Myocyte (in vitro differentiated cells): ENCODE results near the gene GALNT8. TPM values are rescaled to one million over a fixed set of nuclear protein-coding genes. Genes with fewer than 3 reads are reported as not detected.

Experiments used
- total RNA-seq: library from RNA; depleted of rRNA; stranded (reverse); fragments of >200 nt; gene quantifications from 2 replicates; pipeline ENCODE4 v1.2.3, GENCODE V29; 2014

GALNT8 gene
- total RNA-seq, 1 donor from 2014 or later, result not detected

Other genes with a start within 250 kb of the GALNT8 start
- 2.2 and 3.4 TPM in 2 replicates for gene RAD51AP1, start 181.5 kb upstream of the GALNT8 start, total RNA-seq
- gene DYRK4, start 158.2 kb upstream of the GALNT8 start, total RNA-seq, result 42.9 and 46.3 TPM in 2 replicates
- 3.1 and 4.2 TPM in 2 replicates for gene AKAP3, start 71.3 kb upstream of the GALNT8 start, total RNA-seq
- gene NDUFA9, start 71.3 kb upstream of the GALNT8 start, total RNA-seq, result 89.4 and 99.4 TPM in 2 replicates
- gene KCNA1, start 189.5 kb downstream of the GALNT8 start, total RNA-seq, result 0.13 TPM in 1 of 2 replicates, not detected in the other